ENCODE results near the gene EHF.

GRCh38 chr11:34604911-34605310 is 16.0 kb upstream of the EHF start:
- TF ChIP-seq EZH2phosphoT487 (IDR thresholded peaks at IDR 0.05; ENCODE audit: borderline replicate concordance, low read length) (no peak), CTCF (IDR thresholded peaks at IDR 0.05; ENCODE audit: low read depth, low read length, poor library complexity, severe bottlenecking) (no peak)

Data from DOHH2 (cell line).